HG03521 (cell line): ENCODE data around the gene ZBTB16.
"Not testable (repeated sequence)": the region's sequence is repeated elsewhere in the genome, so short reads cannot be mapped to it uniquely, and the experiment has no call there.

Experiments used
- ATAC-seq: cut with Tn5 transposase; IDR thresholded peaks from one replicate; pipeline ENCODE4 v1.9.1; 2021; ENCODE audit warnings: mild to moderate bottlenecking, moderate library complexity; ENCODE audit not compliant: unreplicated experiment

Gene ZBTB16

DNA sequence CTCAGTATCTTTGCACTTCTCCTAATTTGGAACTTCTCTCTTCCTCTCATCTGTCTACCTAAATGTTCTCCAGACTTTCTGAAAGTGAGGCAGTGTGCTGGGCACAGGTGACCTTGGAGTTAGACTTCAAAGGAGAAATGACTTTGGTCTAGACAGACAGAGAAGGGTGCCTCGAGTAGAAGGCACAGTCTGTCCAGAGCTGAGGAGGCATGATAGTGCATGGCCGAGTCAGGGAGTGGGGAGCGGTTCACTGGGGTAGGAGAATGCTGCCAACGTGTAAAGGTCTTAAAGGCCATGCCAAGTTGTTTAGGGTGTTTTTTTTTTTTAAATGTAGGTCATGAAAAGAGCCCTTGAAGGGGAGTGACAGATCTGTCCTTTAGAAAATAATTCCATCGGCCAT, 17.3 kb upstream of the ZBTB16 start:
- no peak for ATAC-seq

DNA sequence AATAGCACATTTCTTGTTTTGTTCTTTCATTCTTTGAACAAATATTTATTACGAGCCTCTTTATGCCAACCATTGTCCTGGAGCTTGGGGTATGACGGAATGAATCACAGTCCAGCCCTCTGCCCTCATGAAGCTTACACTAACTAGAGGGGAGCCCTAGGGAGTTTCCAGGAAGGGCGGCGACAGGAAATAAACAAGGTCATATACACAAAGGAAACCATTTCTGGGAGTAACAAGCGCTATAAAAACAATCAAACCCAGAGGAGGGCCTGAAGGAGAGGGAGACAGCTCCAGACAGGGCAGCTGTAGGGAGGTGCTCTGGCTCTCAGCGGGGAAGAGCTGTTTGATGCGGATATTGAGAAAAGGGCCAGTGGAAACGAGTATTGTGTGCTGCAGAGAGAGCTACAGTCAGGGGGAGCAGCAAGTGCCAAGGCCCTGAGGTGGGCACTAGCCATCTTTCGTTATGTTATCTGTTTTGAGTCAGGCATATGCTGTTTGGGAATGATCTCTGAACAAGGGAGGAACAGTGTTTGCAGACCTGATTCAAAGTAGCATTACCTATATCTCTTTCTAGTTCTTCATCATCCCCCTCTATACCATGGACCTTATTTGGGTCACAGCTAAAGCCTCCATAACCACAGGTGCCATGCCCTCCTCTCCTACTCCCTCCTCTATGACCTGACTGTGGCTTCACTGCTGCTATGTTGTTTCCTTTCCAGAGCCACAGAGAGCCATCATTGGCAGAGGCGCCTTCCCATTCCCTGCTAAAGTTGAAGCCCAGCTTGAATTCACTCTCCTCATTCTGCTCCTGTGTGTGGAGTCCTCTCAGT, 15.3 kb upstream of the ZBTB16 start:
- ATAC-seq, result no peak

DNA sequence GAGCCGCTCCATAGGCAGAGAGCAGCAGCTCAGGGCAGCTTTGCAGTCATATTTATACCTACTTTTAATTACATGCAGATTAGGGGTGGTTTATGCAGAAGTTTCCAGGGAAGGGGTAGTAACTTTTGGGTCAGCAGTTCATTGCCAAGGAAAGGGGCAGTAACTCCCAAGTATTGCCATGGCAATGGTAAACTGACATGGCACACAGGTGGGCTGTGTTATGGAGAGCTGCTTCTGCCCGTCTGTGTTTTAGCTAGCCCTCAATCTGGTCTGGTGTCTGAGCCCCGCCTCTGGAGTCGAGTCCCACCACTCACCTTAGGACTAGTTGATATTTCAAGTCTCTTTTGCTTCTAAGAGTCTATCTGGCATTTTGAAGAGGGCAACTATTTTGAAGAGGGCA, 12.2 kb upstream of the ZBTB16 start:
- no peak for ATAC-seq

DNA sequence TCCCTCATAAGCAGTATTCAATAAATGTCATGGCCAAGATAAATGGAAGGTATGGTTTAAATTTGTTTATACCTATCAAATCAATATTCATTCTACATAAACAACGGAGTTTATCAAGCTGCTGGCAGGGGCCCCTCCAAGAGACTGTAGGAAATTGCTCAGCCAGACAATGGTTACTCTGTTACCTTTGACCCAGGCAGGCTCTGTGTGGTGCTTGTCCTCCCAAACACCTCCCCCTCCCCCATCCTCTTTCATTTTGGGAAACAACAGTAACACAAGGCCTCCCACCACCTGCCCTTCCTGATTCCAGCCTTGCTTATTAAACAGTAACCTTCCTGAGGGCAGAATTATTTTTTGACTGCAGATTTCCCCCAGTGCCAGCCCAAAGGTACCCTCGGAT, 10.5 kb upstream of the ZBTB16 start:
- ATAC-seq, result no peak

DNA sequence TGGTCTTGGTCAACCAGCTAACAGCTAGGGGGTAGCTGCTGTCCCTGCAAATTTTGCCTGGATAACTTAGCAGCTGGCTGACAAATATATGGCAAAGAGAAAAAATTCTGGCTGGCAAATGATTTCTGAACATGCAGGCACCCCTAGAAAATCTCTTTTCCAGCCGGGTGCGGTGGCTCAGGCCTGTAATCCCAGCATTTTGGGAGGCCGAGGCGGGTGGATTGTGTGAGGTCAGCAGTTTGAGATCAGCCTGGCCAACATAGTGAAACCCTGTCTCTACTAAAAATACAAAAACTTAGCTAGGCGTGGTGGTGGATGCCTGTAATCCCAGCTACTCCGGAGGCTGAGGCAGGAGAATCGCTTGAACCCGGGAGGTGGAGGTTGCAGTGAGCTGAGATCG, 9.7 kb upstream of the ZBTB16 start:
- ATAC-seq, result not testable (repeated sequence)

DNA sequence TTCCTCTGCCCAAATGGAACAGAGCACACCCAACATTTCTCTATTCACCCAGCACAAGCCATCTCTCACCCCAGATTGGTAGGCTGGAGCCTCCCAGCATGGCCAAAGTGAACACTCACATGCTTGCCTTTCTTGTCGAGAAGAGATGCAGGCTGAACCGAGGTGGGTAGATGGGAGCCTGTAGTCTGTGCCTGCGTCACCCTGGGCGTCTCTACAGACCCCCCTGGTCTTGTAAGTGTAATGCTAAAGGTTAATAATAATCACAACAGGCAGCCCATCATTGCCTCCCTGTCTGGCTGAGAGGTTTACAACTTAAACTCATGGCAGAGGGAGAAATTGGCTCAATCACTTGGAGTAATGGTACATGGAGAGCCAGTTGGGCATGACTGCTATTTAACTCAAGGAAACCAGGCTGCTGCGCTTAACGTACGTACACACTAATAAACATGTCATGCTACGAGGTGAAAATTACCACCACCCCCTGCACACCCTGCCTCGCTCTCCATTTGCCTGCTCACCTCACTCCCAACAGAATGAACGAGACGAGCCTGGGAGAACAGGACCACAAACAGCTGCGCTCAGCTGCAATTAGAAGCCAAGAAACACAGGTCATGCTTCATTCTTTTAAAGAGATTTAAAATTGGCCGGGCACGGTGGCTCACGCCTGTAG, 9.1 kb upstream of the ZBTB16 start:
- ATAC-seq, result no peak

DNA sequence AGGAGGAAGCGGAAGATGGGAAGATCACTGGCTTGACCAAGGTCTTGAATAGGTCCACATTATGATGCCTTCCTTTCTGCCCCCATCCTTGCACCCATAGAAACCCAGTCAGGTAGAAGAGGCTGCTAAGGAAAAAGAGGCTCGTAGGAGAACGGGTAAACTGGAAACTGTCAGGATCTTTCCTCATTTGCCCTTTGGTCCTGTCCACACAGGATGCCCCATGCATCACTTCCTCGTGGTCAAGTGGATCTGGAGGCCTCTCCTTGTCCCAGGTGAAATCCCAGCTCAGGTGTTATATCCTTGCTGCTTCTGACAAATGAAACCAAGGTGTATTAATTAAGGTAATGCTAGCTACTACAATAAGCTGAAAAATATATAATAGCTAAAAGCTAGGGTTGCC, 8.0 kb upstream of the ZBTB16 start:
- no peak for ATAC-seq

DNA sequence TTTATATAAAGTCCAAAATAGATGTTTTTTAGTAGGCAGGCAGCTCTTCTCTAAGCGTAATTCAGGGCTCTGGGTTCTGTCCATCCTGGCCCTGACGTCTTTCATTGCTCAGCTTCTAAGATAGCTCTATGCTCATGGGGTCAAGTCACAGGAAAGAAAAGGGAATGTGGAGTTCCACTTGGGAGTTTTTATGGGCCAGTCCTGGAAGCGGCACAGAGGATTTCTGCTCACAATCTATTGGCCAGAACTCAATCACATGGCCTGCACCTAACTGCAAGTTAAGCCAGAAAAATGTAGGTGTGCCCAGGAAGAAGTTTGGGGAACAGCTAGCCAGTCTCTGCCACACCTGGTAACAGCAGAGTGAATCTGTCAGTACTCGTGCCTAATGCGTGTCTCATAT, 7.4 kb upstream of the ZBTB16 start:
- ATAC-seq, result no peak

DNA sequence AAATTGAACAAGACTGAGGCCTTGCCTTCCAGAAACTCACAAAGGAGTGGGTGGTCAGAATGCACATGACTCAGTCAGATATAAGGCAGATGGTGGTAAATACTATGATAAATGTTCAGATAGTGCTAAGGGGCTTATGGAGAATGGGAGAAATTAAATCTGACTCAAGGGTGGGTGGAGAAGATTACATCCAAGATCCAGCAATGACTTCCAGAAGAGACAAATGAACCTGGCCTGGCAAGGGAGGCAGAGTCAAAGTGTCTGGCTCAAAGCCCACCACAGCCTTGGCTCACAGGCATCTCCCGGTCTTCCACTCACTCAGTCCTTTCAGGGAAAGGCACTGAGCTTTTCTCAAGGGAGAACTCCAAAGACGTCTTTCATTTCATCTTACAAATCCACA, 6.1 kb upstream of the ZBTB16 start:
- ATAC-seq, result no peak

DNA sequence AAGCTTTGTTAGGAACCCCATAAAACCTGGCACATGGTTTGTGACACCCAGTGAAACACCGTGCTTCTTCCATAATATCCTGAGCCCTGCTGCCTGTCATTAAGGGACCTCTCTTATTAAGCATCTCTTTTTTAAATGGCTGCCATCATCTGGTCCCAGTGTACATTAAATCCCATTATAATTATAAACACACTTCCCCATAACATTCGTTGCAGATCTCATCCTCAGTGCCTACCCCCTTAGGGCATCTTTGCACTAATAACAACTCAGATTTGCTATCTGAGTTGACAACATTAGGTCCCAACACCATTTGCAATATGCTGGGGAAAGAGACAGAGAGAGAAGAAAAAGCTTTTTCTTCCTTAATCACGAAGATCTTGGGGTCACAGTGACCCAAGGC, 4.7 kb upstream of the ZBTB16 start:
- ATAC-seq, result no peak

DNA sequence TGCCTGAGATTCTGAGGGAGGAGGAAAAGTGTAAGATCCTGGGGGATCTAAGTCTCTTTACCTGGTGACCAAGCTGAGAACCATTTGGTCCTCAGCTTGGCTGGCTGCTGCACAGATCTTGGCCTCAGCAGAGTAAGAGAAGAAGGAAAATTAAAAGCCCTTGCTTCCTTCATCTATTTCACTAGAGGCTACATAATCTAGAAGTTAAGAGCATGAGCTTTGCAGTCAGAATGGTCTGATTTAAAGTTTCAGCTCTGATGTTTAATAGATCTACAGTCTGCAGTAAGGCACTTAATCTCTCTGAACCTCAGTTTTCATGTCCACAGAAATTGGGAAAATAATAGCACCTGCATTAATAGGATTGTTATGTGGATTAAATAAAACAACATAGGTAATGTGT, 3.1 kb upstream of the ZBTB16 start:
- ATAC-seq, result no peak

DNA sequence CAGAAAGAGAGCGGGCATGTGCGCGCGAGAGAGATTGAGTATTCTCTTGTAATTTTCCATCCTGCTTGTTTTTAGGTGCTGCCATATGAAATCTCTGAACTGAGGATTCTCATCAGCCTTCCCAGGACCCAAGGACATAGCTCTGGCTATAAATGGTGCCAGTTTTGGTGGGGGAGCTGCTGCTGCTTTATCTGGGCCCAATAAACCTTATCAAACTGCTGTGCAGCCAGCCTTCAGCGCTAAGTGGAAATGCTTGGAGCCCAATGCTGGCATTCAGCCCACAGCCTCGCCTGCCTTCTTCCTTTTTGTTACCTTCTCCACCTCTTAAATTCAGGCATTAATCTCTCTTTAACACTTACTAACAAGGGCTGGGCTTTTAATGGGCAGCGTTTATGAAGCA, 2.4 kb upstream of the ZBTB16 start:
- no peak for ATAC-seq

DNA sequence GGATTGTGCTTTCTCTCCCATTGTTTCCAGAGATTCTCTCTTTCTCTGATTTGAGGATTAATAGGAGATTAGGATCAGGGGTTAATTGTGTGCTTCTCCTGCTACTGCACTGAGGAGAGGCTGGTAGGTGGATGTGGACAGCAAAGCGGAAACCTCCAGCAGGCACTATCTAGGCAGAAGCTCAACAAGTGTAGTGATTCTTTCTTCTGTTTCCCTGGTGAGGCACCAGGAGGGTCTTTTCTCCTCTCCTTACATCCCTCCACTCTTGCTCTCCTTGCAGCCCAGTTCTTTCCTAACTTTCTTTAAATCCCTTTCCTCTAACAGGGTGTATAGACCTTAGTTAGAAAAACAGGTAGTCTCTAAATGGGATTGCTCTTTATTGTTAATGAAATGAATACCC, 1.9 kb upstream of the ZBTB16 start:
- ATAC-seq, result no peak

DNA sequence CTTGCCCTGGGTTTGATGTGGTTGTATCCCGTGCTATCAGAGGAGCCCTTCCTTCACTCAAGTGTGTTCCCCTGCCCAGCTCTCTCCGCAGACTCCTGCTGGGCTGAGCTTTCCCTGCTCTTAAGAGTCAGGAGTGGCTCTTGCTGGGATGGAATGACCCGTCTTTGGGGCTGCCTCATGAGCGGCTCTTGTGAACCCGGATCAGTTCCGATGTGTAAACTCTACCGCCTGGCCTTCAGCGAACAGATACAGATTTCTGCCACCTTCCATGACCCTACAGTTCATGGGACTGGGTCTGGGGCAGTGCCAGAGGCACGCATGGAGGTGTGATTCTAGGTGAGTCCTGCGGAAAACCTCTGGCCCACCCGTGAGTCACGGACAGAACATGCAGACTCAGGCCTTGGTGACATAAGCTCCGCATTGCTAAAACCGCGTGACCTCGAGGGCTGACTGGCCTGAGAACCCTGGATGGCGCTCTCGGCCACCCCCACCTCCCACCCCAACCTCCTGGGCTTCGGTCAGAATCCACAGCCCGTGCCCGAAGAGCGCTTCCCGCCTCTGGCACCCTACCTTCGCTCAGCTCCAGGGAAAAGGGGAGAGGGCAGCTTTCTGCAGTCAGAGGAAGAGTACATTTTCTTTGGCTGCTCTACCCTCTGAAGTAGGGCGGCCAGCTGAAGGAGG, 1.3 kb upstream of the ZBTB16 start:
- ATAC-seq, result no peak

DNA sequence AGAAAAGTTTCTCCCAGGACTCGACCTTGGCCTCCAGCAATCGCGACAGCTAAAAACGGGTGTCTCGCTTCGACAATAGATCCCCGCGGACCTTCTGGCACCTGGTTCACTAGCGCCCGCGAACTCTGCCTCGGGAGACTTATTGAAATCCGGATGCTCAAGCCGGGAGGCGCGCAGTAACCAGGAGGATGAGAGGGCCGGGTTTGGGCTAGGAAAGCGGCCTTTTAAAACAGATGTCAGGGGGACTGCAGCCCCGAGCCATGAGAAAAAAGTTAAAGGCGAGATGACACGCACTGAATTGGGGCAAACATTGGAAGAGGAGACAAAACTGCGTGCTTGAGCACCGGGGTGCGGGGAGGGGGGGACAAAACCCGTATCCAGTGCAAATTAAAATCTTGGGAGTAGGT, 637 bp upstream of the ZBTB16 start:
- no peak for ATAC-seq

DNA sequence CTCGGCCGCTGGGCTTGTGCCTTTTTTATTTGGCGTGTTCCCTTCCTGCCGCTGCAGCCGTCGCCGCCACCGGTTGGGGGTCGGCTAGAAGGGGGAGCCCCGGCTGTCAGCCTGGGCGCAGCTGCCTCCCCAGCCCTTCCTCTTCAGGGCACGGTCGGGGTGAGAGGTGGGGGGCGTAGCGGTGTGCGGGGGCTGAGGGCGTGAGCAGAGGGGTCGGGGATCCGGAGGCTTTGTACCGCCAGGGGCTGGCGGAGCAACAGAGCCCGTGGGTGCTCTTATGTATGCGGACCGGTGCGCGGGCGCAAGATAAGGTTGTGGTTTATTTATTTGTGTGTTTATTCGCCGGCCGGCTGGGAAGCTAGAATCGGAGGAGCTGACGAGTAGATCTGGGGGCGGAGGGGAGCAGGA, 477 bp downstream of the ZBTB16 start:
- ATAC-seq, result no peak

DNA sequence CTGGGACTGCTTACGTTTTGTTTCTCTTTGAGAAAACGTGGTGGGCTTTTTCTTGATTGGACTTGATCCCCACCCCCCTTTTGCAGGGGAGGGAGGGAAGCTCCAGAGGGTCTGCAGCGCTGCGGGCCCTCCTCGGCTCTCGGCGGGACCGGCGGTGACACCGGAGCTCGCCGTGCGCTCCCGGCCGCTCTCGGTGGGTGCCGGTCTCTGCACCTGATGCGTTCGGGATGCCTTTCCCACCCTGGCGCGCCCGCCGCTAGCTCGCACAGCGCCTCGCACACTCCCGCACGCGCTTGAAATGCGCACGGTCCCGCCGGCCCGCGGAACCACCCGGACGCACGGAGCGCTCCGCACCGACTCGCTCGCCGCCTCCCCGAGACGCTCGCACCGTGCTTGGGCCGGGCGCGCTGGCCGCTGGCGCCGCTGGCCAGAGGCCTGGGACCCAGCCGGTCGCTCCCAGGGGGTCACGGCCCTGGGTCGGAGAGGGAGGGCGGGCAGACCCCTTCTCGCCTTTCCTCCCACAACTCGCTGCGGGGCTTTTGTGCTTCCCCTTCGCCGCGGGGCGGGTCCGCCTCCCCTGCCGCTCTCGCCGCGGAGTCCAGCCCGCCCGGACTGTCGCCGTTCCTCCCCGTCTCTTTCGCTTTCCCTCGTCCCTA, 1.0 kb downstream of the ZBTB16 start:
- no peak for ATAC-seq

DNA sequence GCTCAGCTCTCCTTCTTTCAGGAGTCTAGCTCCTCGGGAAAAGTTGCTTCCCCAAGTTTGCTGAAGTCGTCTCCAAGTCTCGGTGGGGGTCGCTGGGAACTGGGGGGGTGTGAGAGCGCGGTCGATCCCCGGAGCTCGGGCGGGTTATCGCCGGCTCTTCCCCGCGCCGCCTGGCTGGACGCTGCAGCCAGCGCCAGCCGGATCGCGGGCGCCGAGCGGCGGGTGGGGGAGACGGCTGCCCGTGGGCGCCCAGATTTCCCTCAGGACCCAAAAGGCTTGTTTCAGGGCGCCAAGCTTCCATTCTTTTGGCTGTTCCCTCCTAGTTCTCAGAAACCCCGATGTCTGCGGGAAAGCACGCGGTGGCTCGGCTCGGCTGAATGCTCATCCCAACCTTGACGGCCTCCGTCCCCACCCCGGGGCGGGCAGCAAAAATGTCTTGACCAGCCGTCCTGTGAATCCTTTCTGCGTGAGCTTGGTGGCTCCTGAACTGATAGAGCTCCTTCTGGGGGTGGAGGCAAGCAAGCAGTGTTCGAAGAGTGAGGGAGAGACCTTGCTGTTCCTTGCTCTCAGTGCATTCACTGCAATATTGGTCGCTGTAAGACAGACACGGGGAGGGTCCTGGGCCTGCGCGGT, 1.7 kb downstream of the ZBTB16 start:
- no peak for ATAC-seq

DNA sequence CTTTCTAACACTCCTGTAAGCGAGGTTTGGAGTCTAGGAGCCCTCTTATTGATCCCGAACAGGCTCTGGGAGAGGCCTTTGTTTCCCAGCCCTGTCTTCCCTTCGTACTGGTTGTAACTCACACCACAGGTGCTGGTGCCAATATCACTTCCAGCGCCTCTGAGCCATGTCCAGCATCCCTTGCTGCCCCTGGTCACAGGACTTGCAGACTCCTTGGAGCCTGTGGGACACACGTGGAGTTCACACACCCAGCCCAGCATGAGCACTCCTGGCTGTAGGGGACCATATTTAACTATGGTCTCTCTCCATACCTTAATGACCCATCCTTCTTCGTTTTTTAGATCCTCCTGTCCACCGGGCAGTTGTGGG, 2.2 kb downstream of the ZBTB16 start:
- ATAC-seq, result no peak

DNA sequence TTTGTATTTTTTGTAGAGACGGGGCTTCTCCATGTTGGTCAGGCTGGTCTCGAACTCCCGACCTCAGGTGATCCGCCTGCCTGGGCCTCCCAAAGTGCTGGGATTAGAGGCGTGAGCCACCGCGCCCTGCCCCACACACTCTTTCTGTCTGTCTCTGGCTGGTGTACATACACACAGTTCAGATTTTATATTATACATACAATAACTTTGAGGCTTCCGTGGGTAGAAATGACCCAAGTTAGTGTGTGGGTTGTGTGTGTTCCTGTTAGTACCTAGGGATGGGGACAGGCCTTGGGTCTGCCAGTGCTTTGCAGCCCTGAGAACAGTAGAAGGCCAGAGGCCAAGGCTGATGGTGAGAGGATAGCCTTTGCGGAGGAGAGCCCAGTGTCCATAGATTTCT, 2.8 kb downstream of the ZBTB16 start:
- no peak for ATAC-seq

DNA sequence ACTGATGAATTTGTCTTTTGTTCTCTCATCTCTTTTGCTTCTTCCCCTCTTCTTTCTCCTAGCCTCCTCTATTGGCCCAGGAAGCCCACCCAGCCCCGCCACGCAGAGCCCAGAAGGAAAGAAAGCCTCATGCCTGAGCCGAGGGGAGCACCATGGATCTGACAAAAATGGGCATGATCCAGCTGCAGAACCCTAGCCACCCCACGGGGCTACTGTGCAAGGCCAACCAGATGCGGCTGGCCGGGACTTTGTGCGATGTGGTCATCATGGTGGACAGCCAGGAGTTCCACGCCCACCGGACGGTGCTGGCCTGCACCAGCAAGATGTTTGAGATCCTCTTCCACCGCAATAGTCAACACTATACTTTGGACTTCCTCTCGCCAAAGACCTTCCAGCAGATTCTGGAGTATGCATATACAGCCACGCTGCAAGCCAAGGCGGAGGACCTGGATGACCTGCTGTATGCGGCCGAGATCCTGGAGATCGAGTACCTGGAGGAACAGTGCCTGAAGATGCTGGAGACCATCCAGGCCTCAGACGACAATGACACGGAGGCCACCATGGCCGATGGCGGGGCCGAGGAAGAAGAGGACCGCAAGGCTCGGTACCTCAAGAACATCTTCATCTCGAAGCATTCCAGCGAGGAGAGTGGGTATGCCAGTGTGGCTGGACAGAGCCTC, 3.8 kb downstream of the ZBTB16 start:
- ATAC-seq, result no peak
